KMS-11 (cell line): ENCODE data around the gene FAM13A.

Experiments
- H2AFZ ChIP-seq: fragments of 200-600 bp; sonication (generic); 2 replicates; pipeline ENCODE4 v1.6.1; 2016; ENCODE audit warnings: antibody characterized with exemption, mixed run types, low read depth
- H3K27ac ChIP-seq: fragments of 200-600 bp; sonication (generic); 2 replicates; pipeline ENCODE4 v1.6.1; 2016; ENCODE audit warnings: mild to moderate bottlenecking, mixed run types
- H3K27me3 ChIP-seq: fragments of 200-600 bp; sonication (generic); 2 replicates; pipeline ENCODE4 v1.6.1; 2017; ENCODE audit warnings: mild to moderate bottlenecking, low read depth, mixed run types, moderate library complexity; ENCODE audit not compliant: insufficient read depth
- H3K36me3 ChIP-seq: fragments of 200-600 bp; sonication (generic); 2 replicates; pipeline ENCODE4 v1.6.1; 2017; ENCODE audit warnings: mild to moderate bottlenecking, mixed run types; ENCODE audit not compliant: insufficient read depth
- H3K4me1 ChIP-seq: fragments of 200-600 bp; sonication (generic); 2 replicates; pipeline ENCODE4 v1.6.1; 2016; ENCODE audit warnings: mild to moderate bottlenecking, low read depth, mixed run types; ENCODE audit not compliant: poor library complexity, severe bottlenecking
- H3K4me2 ChIP-seq: fragments of 200-600 bp; sonication (generic); 2 replicates; pipeline ENCODE4 v1.7.0; 2016; ENCODE audit warnings: mild to moderate bottlenecking, mixed run types
- H3K4me3 ChIP-seq: fragments of 200-600 bp; sonication (generic); IDR thresholded peaks from 2 replicates; pipeline ENCODE4 v1.6.1; 2017; ENCODE audit warnings: low read depth, low read length, mixed read lengths; ENCODE audit not compliant: insufficient read depth
- H3K79me2 ChIP-seq: fragments of 200-600 bp; sonication (generic); 2 replicates; pipeline ENCODE4 v1.6.1; 2016; ENCODE audit warnings: low read depth, mixed run types; ENCODE audit not compliant: insufficient read depth
- H3K9ac ChIP-seq: fragments of 200-600 bp; sonication (generic); 2 replicates; pipeline ENCODE4 v1.6.1; 2016; ENCODE audit warnings: mild to moderate bottlenecking, mixed run types
- H4K20me1 ChIP-seq: fragments of 200-600 bp; sonication (generic); 2 replicates; pipeline ENCODE4 v1.6.1; 2016; ENCODE audit warnings: mild to moderate bottlenecking, mixed run types; ENCODE audit not compliant: insufficient read depth
- TF ChIP-seq, protein P1 (sequence below): fragments of 200-600 bp; sonication (generic); conservative IDR thresholded peaks from 2 replicates; pipeline ENCODE4 v1.6.1; 2017; ENCODE audit warnings: low read depth, mild to moderate bottlenecking, antibody characterized with exemption, low read length, moderate library complexity, mixed read lengths

The FAM13A gene

DNA sequence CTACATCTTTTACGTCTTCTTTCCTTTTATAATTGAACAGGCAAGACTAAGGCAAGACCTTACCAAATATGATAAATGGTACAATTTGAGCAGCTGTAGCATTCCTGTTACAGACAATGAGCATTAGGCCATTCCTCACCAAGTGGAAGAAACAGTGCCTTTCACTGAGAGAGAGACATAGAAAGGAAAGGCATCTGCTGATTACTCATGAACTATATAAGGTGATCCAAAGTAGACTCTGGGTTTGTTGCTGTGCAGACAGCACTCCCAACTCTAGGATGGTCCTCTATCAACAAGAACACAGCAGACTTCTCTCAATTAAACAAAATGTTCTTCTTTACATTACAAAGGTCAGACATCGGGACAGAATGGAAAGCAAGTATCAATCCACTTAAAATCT, 91.9 kb downstream of the FAM13A start:
- Histone ChIP-seq H3K9ac (no peak overlapping the region), H3K27me3 (no peaks in the 10 kb centered on the region), H3K4me3 (no peak overlapping the region), H3K27ac (no peak overlapping the region), H3K4me2 (no peak overlapping the region), H3K4me1 (no peaks in the 10 kb centered on the region), H2AFZ (no peak overlapping the region), H4K20me1 (no peaks in the 10 kb centered on the region), H3K79me2 (no peaks in the 10 kb centered on the region), H3K36me3 (no peaks in the 10 kb centered on the region)
- TF ChIP-seq, protein P1, sequence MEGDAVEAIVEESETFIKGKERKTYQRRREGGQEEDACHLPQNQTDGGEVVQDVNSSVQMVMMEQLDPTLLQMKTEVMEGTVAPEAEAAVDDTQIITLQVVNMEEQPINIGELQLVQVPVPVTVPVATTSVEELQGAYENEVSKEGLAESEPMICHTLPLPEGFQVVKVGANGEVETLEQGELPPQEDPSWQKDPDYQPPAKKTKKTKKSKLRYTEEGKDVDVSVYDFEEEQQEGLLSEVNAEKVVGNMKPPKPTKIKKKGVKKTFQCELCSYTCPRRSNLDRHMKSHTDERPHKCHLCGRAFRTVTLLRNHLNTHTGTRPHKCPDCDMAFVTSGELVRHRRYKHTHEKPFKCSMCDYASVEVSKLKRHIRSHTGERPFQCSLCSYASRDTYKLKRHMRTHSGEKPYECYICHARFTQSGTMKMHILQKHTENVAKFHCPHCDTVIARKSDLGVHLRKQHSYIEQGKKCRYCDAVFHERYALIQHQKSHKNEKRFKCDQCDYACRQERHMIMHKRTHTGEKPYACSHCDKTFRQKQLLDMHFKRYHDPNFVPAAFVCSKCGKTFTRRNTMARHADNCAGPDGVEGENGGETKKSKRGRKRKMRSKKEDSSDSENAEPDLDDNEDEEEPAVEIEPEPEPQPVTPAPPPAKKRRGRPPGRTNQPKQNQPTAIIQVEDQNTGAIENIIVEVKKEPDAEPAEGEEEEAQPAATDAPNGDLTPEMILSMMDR, result no peak

DNA sequence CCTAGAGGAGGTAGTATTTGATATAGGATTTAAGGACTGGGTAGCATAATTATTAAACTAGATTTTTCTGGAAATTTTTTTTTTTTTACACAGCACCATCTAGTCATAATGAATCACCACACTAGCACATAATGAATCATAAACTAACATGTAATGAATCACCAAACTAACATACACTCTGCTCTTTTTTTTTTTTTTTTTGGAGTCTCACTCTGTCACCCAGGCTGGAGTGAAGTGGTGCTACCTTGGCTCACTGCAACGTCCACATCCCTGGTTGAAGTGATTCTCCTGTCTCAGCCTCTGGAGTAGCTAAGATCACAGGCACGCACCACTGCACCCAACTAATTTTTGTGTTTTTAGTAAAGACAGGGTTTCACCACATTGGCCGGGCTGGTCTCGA, 92.5 kb downstream of the FAM13A start:
- Histone ChIP-seq H3K4me1 (no peaks in the 10 kb centered on the region), H4K20me1 (no peaks in the 10 kb centered on the region), H2AFZ (no peak overlapping the region), H3K4me2 (no peak overlapping the region), H3K4me3 (no peak overlapping the region), H3K27ac (no peak overlapping the region), H3K27me3 (no peaks in the 10 kb centered on the region), H3K36me3 (no peaks in the 10 kb centered on the region), H3K9ac (no peak overlapping the region), H3K79me2 (no peaks in the 10 kb centered on the region)
- TF ChIP-seq, protein P1, result no peak

DNA sequence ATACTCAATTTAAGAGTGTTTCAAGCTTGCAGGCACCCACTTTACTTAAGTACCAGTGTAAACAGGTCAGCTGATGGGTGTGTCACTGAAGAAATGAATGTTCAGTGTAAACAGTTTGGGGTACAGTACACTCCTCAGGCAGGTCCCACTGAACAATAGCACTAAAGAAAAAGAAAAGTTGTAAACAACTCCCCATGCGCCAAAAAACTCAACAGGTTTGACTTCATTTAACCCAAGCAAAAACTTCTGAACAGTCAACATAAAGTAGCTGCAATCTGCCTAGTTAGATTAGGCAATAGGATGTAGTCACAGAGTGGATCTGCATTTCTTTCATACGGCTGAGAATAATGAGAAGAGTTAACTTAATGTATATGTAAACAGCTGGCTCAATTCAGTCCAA, 93.2 kb downstream of the FAM13A start:
- TF ChIP-seq, protein P1, result no peak
- no peak overlapping the region for H3K4me2 ChIP-seq

DNA sequence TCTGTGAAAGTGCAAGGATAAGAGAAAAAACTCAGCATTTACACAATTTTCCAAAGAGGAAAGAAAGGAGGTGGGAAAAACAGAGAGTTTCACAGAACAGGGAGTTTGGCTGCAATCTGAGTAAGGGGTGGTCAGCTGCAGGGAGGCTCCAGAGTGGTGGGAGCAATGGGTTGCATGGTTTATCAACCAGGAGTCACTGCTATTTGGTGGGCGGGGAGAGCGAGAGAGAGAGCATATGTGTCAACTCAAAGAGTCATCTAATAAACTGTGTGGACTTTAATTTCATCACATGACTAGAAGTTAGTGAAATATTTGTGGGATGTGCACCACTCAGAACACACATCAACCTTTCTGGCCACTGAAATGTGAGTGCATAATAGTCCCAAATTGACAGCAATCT, 94.6 kb downstream of the FAM13A start:
- H3K4me1 ChIP-seq, result no peaks in the 10 kb centered on the region
- no peak overlapping the region for H2AFZ ChIP-seq
- TF ChIP-seq, protein P1, result no peak
- no peak overlapping the region for H3K9ac ChIP-seq
- H3K4me2 ChIP-seq, result no peak overlapping the region
- no peaks in the 10 kb centered on the region for H3K79me2 ChIP-seq
- no peaks in the 10 kb centered on the region for H3K36me3 ChIP-seq
- no peaks in the 10 kb centered on the region for H3K27me3 ChIP-seq
- no peak overlapping the region for H3K4me3 ChIP-seq
- H3K27ac ChIP-seq, result no peak overlapping the region
- H4K20me1 ChIP-seq, result no peaks in the 10 kb centered on the region

More for the DNA sequence above, 93.2 kb downstream of the FAM13A start:
- Histone ChIP-seq H3K79me2 (no peaks in the 10 kb centered on the region), H2AFZ (no peak overlapping the region), H3K4me3 (no peak overlapping the region), H3K27me3 (no peaks in the 10 kb centered on the region), H3K4me1 (no peaks in the 10 kb centered on the region), H3K36me3 (no peaks in the 10 kb centered on the region), H3K27ac (no peak overlapping the region), H4K20me1 (no peaks in the 10 kb centered on the region), H3K9ac (no peak overlapping the region)
